GM21515 (cell line): ENCODE measurements around the gene EPB42.
"Not testable (repeated sequence)": the region's sequence is repeated elsewhere in the genome, so short reads cannot be mapped to it uniquely, and the experiment has no call there.

Source experiments
- ATAC-seq: cut with Tn5 transposase; IDR thresholded peaks from one replicate; pipeline ENCODE4 v1.9.1; 2021; ENCODE audit not compliant: unreplicated experiment

Gene EPB42

GRCh38 chr15:43242616-43243015 is 21.8 kb upstream of the EPB42 start:
- no peak for ATAC-seq

- no peak for ATAC-seq
These were observed 20.3 kb upstream of the EPB42 start for GRCh38 chr15:43241100-43241499.

- no peak for ATAC-seq
These were observed 19.1 kb upstream of the EPB42 start for GRCh38 chr15:43239732-43240491.

GRCh38 chr15:43238671-43239131 is 17.9 kb upstream of the EPB42 start:
- no peak for ATAC-seq

- ATAC-seq, result no peak
These were observed 17.1 kb upstream of the EPB42 start for GRCh38 chr15:43237842-43238470.

GRCh38 chr15:43235536-43235935 is 14.7 kb upstream of the EPB42 start:
- no peak for ATAC-seq

GRCh38 chr15:43232289-43232874 is 11.6 kb upstream of the EPB42 start:
- no peak for ATAC-seq

- ATAC-seq, result no peak
These were observed 9.9 kb upstream of the EPB42 start for GRCh38 chr15:43230640-43231115.

- ATAC-seq, result no peak
These were observed 9.2 kb upstream of the EPB42 start for GRCh38 chr15:43229977-43230376.

- ATAC-seq, result no peak
These were observed 5.9 kb upstream of the EPB42 start for GRCh38 chr15:43226436-43227305.

- ATAC-seq, result not testable (repeated sequence)
These were observed 5.1 kb upstream of the EPB42 start for GRCh38 chr15:43225950-43226255.

GRCh38 chr15:43225201-43225949 is 4.6 kb upstream of the EPB42 start:
- no peak for ATAC-seq

- no peak for ATAC-seq
These were observed 604 bp upstream of the EPB42 start for GRCh38 chr15:43221422-43221821.

GRCh38 chr15:43219929-43220928 is 589 bp downstream of the EPB42 start:
- ATAC-seq, result no peak

GRCh38 chr15:43218908-43219706 is 1.7 kb downstream of the EPB42 start:
- ATAC-seq, result no peak

GRCh38 chr15:43215961-43216360 is 4.9 kb downstream of the EPB42 start:
- ATAC-seq, result no peak

GRCh38 chr15:43214592-43215295 is 6.1 kb downstream of the EPB42 start:
- no peak for ATAC-seq

GRCh38 chr15:43214169-43214568 is 6.6 kb downstream of the EPB42 start:
- no peak for ATAC-seq
